ENCODE data around the gene TRPC4AP.

Gene TRPC4AP

GRCh38 chr20:34995192-34995591, 97.4 kb downstream of the TRPC4AP start:
- in situ Hi-C loops (cut with MboI; ENCODE audit: low pct_unique_long_range_greater_than_20kb, low sequenced_read_pairs) = no loop called here
- no peak for DNase-seq

DNA sequence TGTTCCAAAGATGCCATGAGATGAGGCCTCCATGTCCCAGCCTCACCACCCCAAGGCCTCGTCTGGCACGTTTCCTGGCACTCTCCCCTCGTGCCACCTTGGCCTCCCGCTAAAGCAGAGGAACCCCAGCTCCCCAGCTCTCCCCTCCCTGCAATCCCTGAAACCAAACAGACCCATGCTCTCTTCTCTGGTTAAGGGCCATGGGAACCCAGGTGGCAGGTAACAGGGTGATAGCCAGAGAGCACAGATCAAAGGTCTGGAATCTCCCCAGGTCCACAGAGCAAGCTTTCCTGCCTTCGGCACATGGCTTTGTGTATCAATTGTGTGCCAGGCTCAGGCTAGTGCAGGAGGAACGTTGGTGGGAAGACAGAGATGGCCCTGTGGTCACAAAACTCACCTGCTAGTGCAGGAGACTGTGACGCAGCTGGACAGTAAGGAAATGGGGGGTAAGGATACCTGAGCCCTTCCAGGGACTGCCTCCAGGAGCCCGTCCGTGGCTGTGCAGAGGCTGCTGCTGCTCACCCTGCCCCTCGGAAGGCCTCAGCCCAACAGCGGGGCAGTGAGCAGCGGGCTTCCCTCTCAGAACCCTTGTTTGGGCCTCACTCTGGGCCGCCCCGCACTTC, 98.0 kb downstream of the TRPC4AP start:
- in situ Hi-C loops (cut with MboI; ENCODE audit: low pct_unique_long_range_greater_than_20kb, low sequenced_read_pairs) = no loop called here
- DNase-seq = no peak

- in situ Hi-C loops (cut with MboI; ENCODE audit: low pct_unique_long_range_greater_than_20kb, low sequenced_read_pairs) = no loop called here
- no peak for DNase-seq
These were observed 98.6 kb downstream of the TRPC4AP start for GRCh38 chr20:34993941-34994508.

GRCh38 chr20:34992751-34993417, 99.7 kb downstream of the TRPC4AP start:
- in situ Hi-C loops (cut with MboI; ENCODE audit: low pct_unique_long_range_greater_than_20kb, low sequenced_read_pairs) = no loop called here
- no peak for DNase-seq

GRCh38 chr20:34990661-34991214, 101.9 kb downstream of the TRPC4AP start:
- no peak for DNase-seq
- in situ Hi-C loops (cut with MboI; ENCODE audit: low pct_unique_long_range_greater_than_20kb, low sequenced_read_pairs) = no loop called here

DNA sequence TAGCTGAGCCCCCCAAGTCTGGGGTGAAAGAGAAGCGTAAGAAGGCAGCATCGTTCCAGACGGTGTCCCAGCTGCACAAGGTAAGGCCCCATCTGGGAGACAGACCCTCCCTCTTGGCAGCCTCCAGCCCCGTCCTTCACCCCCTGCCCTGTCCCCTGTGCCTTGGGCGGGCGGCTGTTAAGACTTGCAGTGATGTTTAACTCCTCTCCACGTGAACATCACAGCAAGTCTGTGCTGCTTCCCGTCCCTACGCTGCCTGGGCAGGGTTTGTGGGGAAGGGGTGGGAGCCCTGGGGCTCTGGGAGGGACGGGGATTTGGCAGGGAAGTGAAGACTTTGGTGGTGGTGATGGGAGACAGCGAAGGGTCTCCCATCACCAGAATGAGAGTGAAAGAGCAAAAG, 102.4 kb downstream of the TRPC4AP start:
- in situ Hi-C loops (cut with MboI; ENCODE audit: low pct_unique_long_range_greater_than_20kb, low sequenced_read_pairs) = no loop called here
- no peak for DNase-seq

GRCh38 chr20:34989670-34990069, 102.9 kb downstream of the TRPC4AP start:
- DNase-seq = no peak
- in situ Hi-C loops (cut with MboI; ENCODE audit: low pct_unique_long_range_greater_than_20kb, low sequenced_read_pairs) = no loop called here

DNA sequence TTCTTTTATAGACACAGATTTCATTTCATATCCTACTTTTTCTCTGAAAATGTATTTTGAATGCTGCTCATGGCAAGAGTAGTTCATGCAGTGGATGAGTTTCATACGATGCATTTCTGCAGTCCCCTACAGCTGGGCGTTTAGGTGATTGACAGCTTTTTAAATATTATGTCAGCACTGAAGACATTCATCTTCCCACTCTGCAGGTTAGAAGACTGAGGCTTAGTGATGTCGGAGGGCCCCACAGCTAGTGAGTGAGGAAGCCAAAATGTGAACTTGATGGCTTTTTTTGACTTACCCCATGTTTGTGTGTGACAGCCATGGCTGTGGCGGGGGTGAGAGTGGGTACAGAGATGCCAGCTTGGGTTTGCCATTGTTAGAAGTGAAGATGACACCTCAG, 103.5 kb downstream of the TRPC4AP start:
- DNase-seq = no peak
- in situ Hi-C loops (cut with MboI; ENCODE audit: low pct_unique_long_range_greater_than_20kb, low sequenced_read_pairs) = no loop called here

DNA sequence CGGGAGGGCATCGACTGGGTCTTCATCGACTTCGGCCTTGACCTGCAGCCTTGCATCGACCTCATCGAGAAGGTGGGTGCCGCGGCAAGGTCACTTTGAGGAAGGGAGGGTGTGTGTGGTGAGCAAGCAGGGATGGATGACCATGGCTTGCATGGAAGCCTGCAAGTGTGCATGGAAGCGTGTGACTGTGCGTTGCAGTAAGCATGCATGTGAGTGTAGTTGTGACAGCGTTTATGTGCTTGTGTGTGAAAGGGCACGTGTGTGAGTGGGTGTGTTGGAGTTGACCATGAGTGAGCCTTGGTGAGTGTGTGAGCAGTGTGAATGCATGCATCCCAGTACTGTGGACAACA, 104.4 kb downstream of the TRPC4AP start:
- DNase-seq = no peak
- in situ Hi-C loops (cut with MboI; ENCODE audit: low pct_unique_long_range_greater_than_20kb, low sequenced_read_pairs) = no loop called here

- in situ Hi-C loops (cut with MboI; ENCODE audit: low pct_unique_long_range_greater_than_20kb, low sequenced_read_pairs) = no loop called here
- DNase-seq = no peak
These were observed 105.1 kb downstream of the TRPC4AP start for GRCh38 chr20:34987288-34988190.

DNA sequence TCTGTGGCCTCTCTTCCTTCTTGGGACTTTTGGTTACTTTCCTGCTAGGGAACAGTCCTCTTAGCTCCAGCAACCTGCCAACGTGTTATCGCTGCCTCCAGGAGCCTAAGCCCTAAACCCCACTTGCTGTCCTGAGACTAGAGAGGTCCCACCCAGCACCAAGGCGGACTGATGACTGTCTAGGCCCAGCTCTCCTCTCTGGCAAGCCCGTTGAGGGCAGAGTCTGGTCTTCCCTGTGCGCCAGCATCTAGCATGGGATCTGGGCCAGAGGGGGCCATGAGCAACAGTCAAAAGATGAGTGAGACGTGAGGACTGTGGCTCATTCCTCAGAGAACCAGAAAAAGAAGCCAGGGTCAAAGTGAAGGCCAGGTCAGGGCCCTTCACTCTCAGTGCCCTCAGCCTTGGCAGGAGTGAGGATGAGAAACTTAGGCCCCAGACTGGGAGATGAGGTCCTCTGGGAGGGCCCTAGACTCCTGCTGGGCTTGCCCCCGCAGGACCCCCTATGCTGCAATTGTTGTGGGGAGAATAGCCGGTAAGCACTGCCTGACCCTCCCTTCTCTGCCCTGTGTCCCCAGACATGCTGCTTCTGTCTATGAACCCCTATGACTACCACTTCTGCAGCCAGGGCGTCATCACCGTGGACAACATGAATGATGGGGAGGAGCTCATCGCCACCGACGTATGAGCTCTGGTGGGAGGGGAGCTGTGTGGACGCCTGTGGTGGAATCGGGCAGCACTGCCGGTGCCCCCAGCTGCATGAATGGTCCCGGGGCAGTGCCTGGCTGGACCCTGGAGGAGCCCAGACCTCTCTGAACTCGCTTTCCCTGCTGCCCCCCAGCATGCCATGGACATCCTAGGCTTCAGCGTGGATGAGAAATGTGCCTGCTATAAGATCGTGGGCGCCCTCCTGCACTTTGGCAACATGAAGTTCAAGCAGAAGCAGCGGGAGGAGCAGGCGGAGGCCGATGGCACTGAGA, 106.0 kb downstream of the TRPC4AP start:
- DNase-seq = no peak
- in situ Hi-C loops (cut with MboI; ENCODE audit: low pct_unique_long_range_greater_than_20kb, low sequenced_read_pairs) = no loop called here

- no peak for DNase-seq
- in situ Hi-C loops (cut with MboI; ENCODE audit: low pct_unique_long_range_greater_than_20kb, low sequenced_read_pairs) = no loop called here
These were observed 106.9 kb downstream of the TRPC4AP start for GRCh38 chr20:34985461-34986310.

- no peak for DNase-seq
- in situ Hi-C loops (cut with MboI; ENCODE audit: low pct_unique_long_range_greater_than_20kb, low sequenced_read_pairs) = no loop called here
These were observed 107.8 kb downstream of the TRPC4AP start for GRCh38 chr20:34984756-34985261.

DNA sequence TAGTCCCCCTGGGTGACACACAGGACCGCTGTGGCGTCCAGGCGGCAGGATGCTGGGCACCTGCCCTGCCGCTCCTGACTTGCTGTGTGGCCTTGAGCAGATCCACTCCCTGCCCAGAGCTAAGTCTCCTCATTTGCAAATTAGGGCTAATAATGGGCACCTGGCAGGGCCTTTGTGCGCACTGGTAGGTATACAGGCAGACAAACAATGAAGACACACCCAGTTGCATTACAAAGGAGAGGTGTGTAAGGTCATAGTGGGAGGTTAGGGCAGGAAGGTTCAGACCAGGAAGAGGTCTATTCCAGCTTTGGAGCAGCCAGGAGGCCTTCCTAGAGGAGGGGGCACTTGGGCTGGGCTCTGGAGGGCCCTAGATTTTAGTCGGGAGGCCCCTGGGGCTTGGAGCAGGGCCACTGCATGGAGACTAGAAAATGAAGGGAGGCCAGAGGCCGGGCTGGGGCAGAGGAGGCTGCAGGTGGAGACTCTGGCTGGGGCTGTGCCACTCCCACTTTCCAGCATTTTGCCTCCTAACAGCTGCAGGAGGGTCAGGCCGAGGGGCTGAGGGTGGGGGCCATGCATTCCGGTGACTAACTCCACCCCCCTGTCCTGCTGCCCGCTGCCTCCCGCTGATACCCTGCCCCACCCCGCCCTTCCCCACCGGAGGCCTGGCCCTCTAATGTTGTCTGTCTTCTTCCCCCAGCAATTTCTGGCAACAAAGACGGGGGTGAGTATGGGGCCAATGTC, 108.4 kb downstream of the TRPC4AP start:
- in situ Hi-C loops (cut with MboI; ENCODE audit: low pct_unique_long_range_greater_than_20kb, low sequenced_read_pairs) = no loop called here
- no peak for DNase-seq

DNA sequence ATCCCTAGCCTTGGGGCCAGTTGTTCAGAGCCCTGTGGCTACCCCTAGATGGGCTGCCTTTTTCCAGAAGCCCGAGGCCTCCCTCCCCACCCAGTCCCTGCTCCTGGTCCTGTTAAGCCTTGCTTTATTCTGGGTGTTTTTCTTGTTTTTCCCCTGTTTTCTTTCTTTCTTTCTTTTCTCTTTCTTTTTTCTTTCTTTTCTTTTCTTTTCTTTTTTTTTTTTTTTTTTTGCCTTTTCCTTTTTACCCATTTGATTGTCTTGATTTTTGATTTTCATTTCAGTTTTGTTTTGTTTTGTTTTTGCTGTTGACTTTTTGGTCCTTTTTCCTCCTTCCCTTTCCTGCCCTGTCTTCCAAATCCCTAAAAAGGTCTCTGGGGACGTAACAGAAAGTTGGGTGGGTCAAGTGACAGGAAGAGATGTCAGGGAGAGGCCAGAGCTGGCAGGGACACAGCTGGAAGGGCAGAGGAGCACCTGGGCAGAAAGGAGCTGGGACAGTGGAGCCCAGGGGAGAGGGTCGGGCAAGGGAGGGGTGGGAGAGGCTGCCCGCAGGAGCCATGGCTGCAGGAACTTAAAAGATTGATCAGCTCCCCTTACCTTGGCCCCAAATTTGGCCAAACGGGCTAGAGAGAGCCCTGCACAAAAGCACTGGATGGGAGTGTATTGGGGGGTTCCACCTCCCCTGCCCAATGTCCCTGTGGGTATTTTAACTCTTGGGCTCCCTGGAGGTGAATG, 109.4 kb downstream of the TRPC4AP start:
- in situ Hi-C loops (cut with MboI; ENCODE audit: low pct_unique_long_range_greater_than_20kb, low sequenced_read_pairs) = no loop called here
- DNase-seq = no peak

Data from KBM-7 (cell line).